Ovary (tissue), 9 donors: ENCODE data around the gene AOX1. TPM values are rescaled to one million over a fixed set of nuclear protein-coding genes. Genes with fewer than 3 reads are reported as not detected.

Experiments used
- DNase-seq, 5 donors: peaks; one replicate each; pipeline ENCODE4 v3.0.0-alpha.2; 2019 to 2020
- H3K27ac ChIP-seq, 2 donors: fragments of 200-600 bp; one replicate each; pipeline versions ENCODE4 v1.5.1 to v1.8.0; 2019 to 2022
- H3K27me3 ChIP-seq: fragments of 200-600 bp; one replicate; pipeline ENCODE4 v1.8.0; 2022
- H3K36me3 ChIP-seq: fragments of 200-600 bp; sonication (generic); one replicate; pipeline ENCODE4 v1.5.1; 2019
- H3K4me1 ChIP-seq: one replicate; pipeline ENCODE4 v1.8.1; 2013; ENCODE audit warnings: mild to moderate bottlenecking, moderate library complexity; ENCODE audit not compliant: insufficient read depth
- H3K4me3 ChIP-seq: fragments of 200-600 bp; sonication (generic); one replicate; pipeline ENCODE4 v1.5.1; 2017
- H3K9me3 ChIP-seq, 2 donors: fragments of 200-600 bp in 1 of 2; sonication (generic) in 1 of 2; one replicate each; pipeline versions ENCODE4 v1.5.1 to v1.8.1; 2013 to 2019; ENCODE audit warnings: mild to moderate bottlenecking in 1 of 2, moderate library complexity in 1 of 2
- EP300 ChIP-seq: sonication (generic); formaldehyde crosslinking; IDR thresholded peaks from one replicate; pipeline ENCODE4 v1.6.1; 2017; ENCODE audit warnings: antibody characterized with exemption
- POLR2A ChIP-seq: fragments of 450-650 bp; IDR thresholded peaks from one replicate; pipeline ENCODE4 v1.6.1; 2017; ENCODE audit warnings: antibody characterized with exemption, mild to moderate bottlenecking, moderate library complexity
- WGBS, 3 donors: extraction: QIAGEN DNeasy Blood & Tissue Kit in 1 of 3; methylation state at CpG; one replicate each; pipeline versions ENCODE4 v1.1.5 to v1.1.7; 2013 to 2017; 5-methylcytosine and 5-hydroxymethylcytosine counted together
- intact Hi-C, 4 donors: fragments of 100-400 bp; cut with DNase I; formaldehyde crosslinking; loops; one replicate each; pipeline versions ENCODE4 v1.11.0 to v1.15.1; 2022 to 2023
- polyA plus RNA-seq, 2 donors: library from polyadenylated mRNA; stranded (reverse); fragments of 200-250 nt in 1 of 2; fragments of 350-450 nt in 1 of 2; fragmentation: Illumina TruSeq in 1 of 2; extraction: RNeasy Lipid Tissue Mini Kit (QIAGEN cat#74804) in 1 of 2; gene quantifications; one replicate each; pipeline ENCODE4 v1.2.3, GENCODE V29; 2013 to 2014
- total RNA-seq, 7 donors: library from RNA; depleted of rRNA in 2 of 7; stranded (reverse); fragments of >200 nt in 2 of 7; fragmentation: NEBNext Ultra II Directional in 3 of 7; extraction: Animal tissue kit (Norgen Biotek cat#: 25700) in 3 of 7; gene quantifications; one replicate each; pipeline versions ENCODE4 v1.1.0 to v1.2.4, GENCODE V29; 2016 to 2023
- TF ChIP-seq, protein P1 (sequence below), 3 donors: fragments of 450-650 bp in 2 of 3; fragments of 200-600 bp in 1 of 3; IDR thresholded peaks; one replicate each; pipeline versions ENCODE4 v1.5.1 to v1.8.0; 2016 to 2022; ENCODE audit warnings: antibody characterized with exemption in 3 of 3, mild to moderate bottlenecking in 1 of 3
- donor health status: DM: no; HTN: no; CAD: no; lungs with moderate emphysema.
- donor health status: DM: no; HTN: no; CAD: no.
- donor health status: Bipolar disorder and iron deficiency.
- donor health status: DM: yes; HTN: yes; CAD: no.
- donor health status: DM: no; HTN: no; CAD: no.
- donor health status: DM: yes; HTN: yes; CAD: no.

Gene AOX1
- total and polyA plus RNA-seq, 9 donors, result 29.1 to 105 (median 67.2) TPM

DNA sequence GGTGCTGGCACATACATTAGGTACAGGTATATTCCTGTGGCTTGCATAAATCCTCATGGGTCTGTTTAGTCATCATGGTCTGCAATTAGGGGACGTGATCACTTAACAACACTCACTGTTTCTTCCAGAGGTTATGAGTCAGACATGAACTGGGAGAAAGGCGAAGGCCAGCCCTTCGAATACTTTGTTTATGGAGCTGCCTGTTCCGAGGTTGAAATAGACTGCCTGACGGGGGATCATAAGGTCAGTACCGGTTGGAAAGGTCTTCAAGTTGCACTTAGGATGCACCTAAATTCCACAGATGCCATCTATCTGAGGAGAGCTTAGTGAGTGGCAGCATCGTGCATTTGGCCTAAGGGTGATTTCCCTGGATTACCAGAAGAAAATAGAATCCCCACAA is 76.9 kb downstream of the AOX1 start:
- Histone ChIP-seq H3K27ac (no peak overlapping the region), H3K36me3 (no peaks in the 10 kb centered on the region), H3K4me3 (no peak overlapping the region), H3K9me3 (no peaks in the 10 kb centered on the region), H3K4me1 (no peaks in the 10 kb centered on the region), H3K27me3 (no peaks in the 10 kb centered on the region)
- no peak for DNase-seq
- no peak for TF ChIP-seq EP300
- no peak for TF ChIP-seq POLR2A
- TF ChIP-seq, protein P1, sequence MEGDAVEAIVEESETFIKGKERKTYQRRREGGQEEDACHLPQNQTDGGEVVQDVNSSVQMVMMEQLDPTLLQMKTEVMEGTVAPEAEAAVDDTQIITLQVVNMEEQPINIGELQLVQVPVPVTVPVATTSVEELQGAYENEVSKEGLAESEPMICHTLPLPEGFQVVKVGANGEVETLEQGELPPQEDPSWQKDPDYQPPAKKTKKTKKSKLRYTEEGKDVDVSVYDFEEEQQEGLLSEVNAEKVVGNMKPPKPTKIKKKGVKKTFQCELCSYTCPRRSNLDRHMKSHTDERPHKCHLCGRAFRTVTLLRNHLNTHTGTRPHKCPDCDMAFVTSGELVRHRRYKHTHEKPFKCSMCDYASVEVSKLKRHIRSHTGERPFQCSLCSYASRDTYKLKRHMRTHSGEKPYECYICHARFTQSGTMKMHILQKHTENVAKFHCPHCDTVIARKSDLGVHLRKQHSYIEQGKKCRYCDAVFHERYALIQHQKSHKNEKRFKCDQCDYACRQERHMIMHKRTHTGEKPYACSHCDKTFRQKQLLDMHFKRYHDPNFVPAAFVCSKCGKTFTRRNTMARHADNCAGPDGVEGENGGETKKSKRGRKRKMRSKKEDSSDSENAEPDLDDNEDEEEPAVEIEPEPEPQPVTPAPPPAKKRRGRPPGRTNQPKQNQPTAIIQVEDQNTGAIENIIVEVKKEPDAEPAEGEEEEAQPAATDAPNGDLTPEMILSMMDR (IDR thresholded peaks at IDR 0.05), result no peak
- 49 to 63% (median 51%) methylated on average over 7 of the region's 7 CpGs for WGBS, 3 donors
- intact Hi-C loops, result no loop called here

DNA sequence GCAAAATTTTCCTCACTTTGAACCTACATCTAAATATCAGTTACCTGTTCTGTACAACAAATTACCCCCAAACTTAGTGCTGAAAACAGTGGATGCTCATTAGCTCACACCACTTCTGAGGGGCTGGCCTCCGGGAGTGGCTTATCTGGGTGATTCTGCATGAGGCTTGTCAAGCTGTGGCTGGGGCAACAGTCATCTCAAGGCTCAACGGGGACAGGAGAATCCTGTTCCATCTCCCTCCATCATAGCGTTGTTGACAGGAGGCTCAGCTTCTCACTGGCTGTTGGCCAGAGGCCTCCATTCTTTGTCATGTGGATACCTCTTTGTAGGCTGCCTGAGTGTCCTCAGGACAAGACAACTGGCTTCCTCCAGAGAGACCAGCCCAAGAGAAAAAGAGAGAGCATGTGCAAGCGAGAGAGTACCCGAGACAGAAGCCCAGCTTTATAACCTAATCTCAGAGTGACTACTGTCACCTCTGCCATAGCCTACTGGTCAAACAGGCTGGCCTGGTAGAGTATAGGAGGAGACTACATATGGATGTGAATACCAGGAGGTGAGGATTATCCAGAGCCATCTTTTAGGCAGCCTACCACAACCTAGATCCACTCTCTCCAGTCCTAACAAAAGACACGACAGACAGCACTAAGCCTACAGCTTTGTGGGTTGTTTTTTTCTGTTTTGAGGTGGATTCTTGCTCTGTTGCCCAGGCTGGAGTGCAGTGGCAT is 79.1 kb downstream of the AOX1 start:
- Histone ChIP-seq H3K27me3 (no peaks in the 10 kb centered on the region), H3K36me3 (no peaks in the 10 kb centered on the region), H3K27ac (no peak overlapping the region), H3K9me3 (no peaks in the 10 kb centered on the region), H3K4me3 (no peak overlapping the region), H3K4me1 (no peaks in the 10 kb centered on the region)
- TF ChIP-seq, protein P1 (IDR thresholded peaks at IDR 0.05), result no peak
- TF ChIP-seq EP300 (no peak), POLR2A (no peak)
- DNase-seq, result no peak
- intact Hi-C loops, result no loop called here
- 90 to 92% (median 91%) methylated on average over 6 of the region's 6 CpGs for WGBS, 3 donors

DNA sequence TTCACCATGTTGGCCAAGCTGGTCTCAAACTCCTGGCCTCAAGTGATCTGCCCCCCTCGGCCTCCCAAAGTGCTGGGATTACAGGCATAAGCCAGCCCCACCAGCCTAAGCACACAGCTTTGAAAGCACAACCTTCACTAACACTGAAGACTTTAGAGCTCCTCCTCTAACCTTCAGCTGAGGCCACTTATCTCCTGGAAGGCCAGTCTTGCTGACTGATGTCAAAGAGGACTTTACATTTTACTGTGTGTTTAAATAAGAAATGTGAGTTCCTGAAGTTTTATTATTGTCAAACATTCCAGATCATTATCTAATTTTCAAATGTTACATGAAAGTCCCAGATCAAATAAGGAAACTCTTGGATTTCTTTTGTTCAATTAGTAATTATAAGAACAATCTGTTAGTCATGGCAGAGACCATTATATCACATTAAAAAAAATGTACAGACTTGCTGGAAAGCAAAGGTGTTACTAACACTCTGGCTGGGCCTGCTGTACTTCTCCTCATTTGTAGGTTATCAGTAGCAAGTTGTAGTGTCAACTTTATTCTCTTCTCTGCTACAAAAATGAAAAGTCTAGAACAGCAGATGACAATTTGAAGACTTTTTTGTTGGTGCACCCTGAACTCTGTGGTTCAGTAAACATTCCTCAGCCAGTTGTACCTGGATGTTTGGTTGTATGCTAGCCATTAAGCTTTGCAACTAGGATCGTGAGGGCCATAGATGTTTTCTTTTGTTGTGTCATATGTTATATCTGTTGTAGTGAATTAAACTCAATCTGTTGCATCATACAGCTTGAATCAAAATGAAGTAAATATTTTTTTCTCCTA is 80.0 kb downstream of the AOX1 start:
- Histone ChIP-seq H3K9me3 (no peaks in the 10 kb centered on the region), H3K36me3 (no peaks in the 10 kb centered on the region), H3K27ac (no peak overlapping the region), H3K4me1 (no peaks in the 10 kb centered on the region), H3K4me3 (no peak overlapping the region), H3K27me3 (no peaks in the 10 kb centered on the region)
- DNase-seq, result no peak
- intact Hi-C loops, result no loop called here
- no peak for TF ChIP-seq POLR2A
- TF ChIP-seq EP300, result no peak
- TF ChIP-seq, protein P1 (IDR thresholded peaks at IDR 0.05), result no peak
- 77 to 91% (median 84%) methylated on average over 2 of the region's 2 CpGs for WGBS, 3 donors

- intact Hi-C loops, result no loop called here
- TF ChIP-seq, protein P1 (IDR thresholded peaks at IDR 0.05), result no peak
- TF ChIP-seq POLR2A (no peak), EP300 (no peak)
- 71 to 77% (median 73%) methylated on average over 3 of the region's 3 CpGs for WGBS, 3 donors
- DNase-seq, result no peak
- no peaks in the 10 kb centered on the region for H3K9me3 ChIP-seq
- no peaks in the 10 kb centered on the region for H3K36me3 ChIP-seq
- H3K4me3 ChIP-seq, result no peak overlapping the region
- no peaks in the 10 kb centered on the region for H3K4me1 ChIP-seq
- no peaks in the 10 kb centered on the region for H3K27me3 ChIP-seq
- no peak overlapping the region for H3K27ac ChIP-seq
These were observed 81.6 kb downstream of the AOX1 start for GRCh38 chr2:200667413-200667812.
